Mesenchymal stem cell (in vitro differentiated cells and primary cell): ENCODE results near the gene SNCAIP.

ENCODE experiments used
- DNase-seq: peaks from one replicate; pipeline ENCODE4 v3.0.0-alpha.2; 2013
- H2AFZ ChIP-seq: one replicate; pipeline ENCODE4 v1.6.1; 2013; ENCODE audit warnings: low read depth, mild to moderate bottlenecking, control low read depth, inconsistent platforms, low read length, moderate library complexity
- H2AK5ac ChIP-seq: 2 replicates; pipeline ENCODE4 v1.6.1; 2013; ENCODE audit warnings: low read length, moderate library complexity, mild to moderate bottlenecking, inconsistent platforms; ENCODE audit not compliant: severe bottlenecking
- H2BK120ac ChIP-seq: one replicate; pipeline ENCODE4 v1.6.1; 2013; ENCODE audit warnings: low read depth, mild to moderate bottlenecking, inconsistent platforms, low read length, moderate library complexity
- H2BK12ac ChIP-seq, 2 experiments: one replicate each; pipeline ENCODE4 v1.6.1; 2013; ENCODE audit warnings: inconsistent platforms in 2 of 2, low read length in 2 of 2, mild to moderate bottlenecking in 2 of 2, moderate library complexity in 2 of 2, control low read depth in 1 of 2
- H2BK15ac ChIP-seq: one replicate; pipeline ENCODE4 v1.6.1; 2013; ENCODE audit warnings: mild to moderate bottlenecking, low read depth, inconsistent platforms; ENCODE audit not compliant: poor library complexity, severe bottlenecking
- H2BK5ac ChIP-seq: 2 replicates; pipeline ENCODE4 v1.6.1; 2013; ENCODE audit warnings: low read depth, mild to moderate bottlenecking, low read length, control low read depth, inconsistent platforms; ENCODE audit not compliant: poor library complexity, severe bottlenecking
- H3K14ac ChIP-seq, 2 experiments: one replicate each; pipeline ENCODE4 v1.6.1; 2013; ENCODE audit warnings: inconsistent platforms in 2 of 2, low read length in 2 of 2, control low read depth in 1 of 2, mild to moderate bottlenecking in 1 of 2, moderate library complexity in 1 of 2
- H3K18ac ChIP-seq, 2 experiments: one replicate each; pipeline ENCODE4 v1.6.1; 2013; ENCODE audit warnings: inconsistent platforms in 2 of 2, low read length in 2 of 2, control low read depth in 1 of 2, low read depth in 1 of 2, mild to moderate bottlenecking in 1 of 2
- H3K23ac ChIP-seq, 2 experiments: one replicate each; pipeline ENCODE4 v1.6.1; 2013; ENCODE audit warnings: inconsistent platforms in 2 of 2, low read length in 2 of 2, mild to moderate bottlenecking in 2 of 2, moderate library complexity in 2 of 2, control low read depth in 1 of 2
- H3K27ac ChIP-seq: 2 replicates; pipeline ENCODE4 v1.5.1; 2013; ENCODE audit warnings: mild to moderate bottlenecking, moderate library complexity, low read length, control low read depth, inconsistent platforms; ENCODE audit not compliant: poor library complexity, severe bottlenecking
- H3K27me3 ChIP-seq, 2 experiments: 2 replicates each; pipeline versions ENCODE4 v1.6.1 to v1.7.0; 2013; ENCODE audit warnings: low read length in 2 of 2, mild to moderate bottlenecking in 2 of 2, moderate library complexity in 2 of 2, control low read depth in 1 of 2, inconsistent platforms in 1 of 2; ENCODE audit not compliant: control insufficient read depth in 1 of 2, insufficient read depth in 1 of 2
- H3K36me3 ChIP-seq, 2 experiments: 2 replicates each; pipeline versions ENCODE4 v1.6.1 to v1.7.0; 2013; ENCODE audit warnings: low read length in 2 of 2, control low read depth in 1 of 2, inconsistent platforms in 1 of 2, low read depth in 1 of 2, mild to moderate bottlenecking in 1 of 2; ENCODE audit not compliant: insufficient read depth in 2 of 2, control insufficient read depth in 1 of 2
- H3K4ac ChIP-seq, 2 experiments: one replicate each; pipeline ENCODE4 v1.6.1; 2013; ENCODE audit warnings: inconsistent platforms in 2 of 2, low read length in 2 of 2, mild to moderate bottlenecking in 2 of 2, moderate library complexity in 2 of 2, control low read depth in 1 of 2, low read depth in 1 of 2
- H3K4me1 ChIP-seq: 2 replicates; pipeline ENCODE4 v1.6.1; 2013; ENCODE audit warnings: low read depth, low read length, control low read depth; ENCODE audit not compliant: control insufficient read depth, insufficient read depth
- H3K4me2 ChIP-seq: 2 replicates; pipeline ENCODE4 v1.6.1; 2013; ENCODE audit warnings: low read length, mild to moderate bottlenecking, inconsistent platforms; ENCODE audit not compliant: poor library complexity, severe bottlenecking
- H3K4me3 ChIP-seq, 2 experiments: 2 replicates each; pipeline versions ENCODE4 v1.5.1 to v1.7.0; 2013; ENCODE audit warnings: low read length in 2 of 2, mild to moderate bottlenecking in 2 of 2, control low read depth in 1 of 2, low read depth in 1 of 2; ENCODE audit not compliant: insufficient read depth in 1 of 2
- H3K79me1 ChIP-seq: replicated peaks from 2 replicates; pipeline ENCODE4 v1.6.1; 2013; ENCODE audit warnings: mild to moderate bottlenecking, control low read depth, low read length, inconsistent platforms; ENCODE audit not compliant: poor library complexity, severe bottlenecking
- H3K9ac ChIP-seq: 2 replicates; pipeline ENCODE4 v1.7.0; 2013; ENCODE audit warnings: mild to moderate bottlenecking, low read length, moderate library complexity
- H3K9me3 ChIP-seq: 2 replicates; pipeline ENCODE4 v1.7.0; 2013; ENCODE audit warnings: mild to moderate bottlenecking, low read length; ENCODE audit not compliant: control insufficient read depth
- H4K8ac ChIP-seq: one replicate; pipeline ENCODE4 v1.6.1; 2013; ENCODE audit warnings: inconsistent platforms, mild to moderate bottlenecking, low read length, moderate library complexity
- H4K91ac ChIP-seq: one replicate; pipeline ENCODE4 v1.6.1; 2013; ENCODE audit warnings: mild to moderate bottlenecking, low read length, inconsistent platforms
- WGBS: methylation state at CpG from one replicate; pipeline ENCODE4 v1.1.7; 2013; ENCODE audit warnings: mixed read lengths; 5-methylcytosine and 5-hydroxymethylcytosine counted together

Gene SNCAIP

GRCh38 chr5:122406181-122406580 is 94.1 kb downstream of the SNCAIP start:
- 96% methylated on average over 4 of the region's 5 CpGs for WGBS
- H3K4me1 ChIP-seq: no peaks in the 10 kb centered on the region

GRCh38 chr5:122408592-122409224 is 96.7 kb downstream of the SNCAIP start:
- no peak overlapping the region for H2BK5ac ChIP-seq
- no peak overlapping the region for H4K91ac ChIP-seq
- no peaks in the 10 kb centered on the region for H3K9me3 ChIP-seq
- no peak overlapping the region for H2BK12ac ChIP-seq
- no peak for DNase-seq
- H2AFZ ChIP-seq: no peak overlapping the region
- H3K27me3 ChIP-seq: peaks cover 0 to 6% of the 10 kb centered on the region in 2 experiments
- no peak overlapping the region for H3K27ac ChIP-seq
- no peak overlapping the region for H3K4me2 ChIP-seq
- H3K9ac ChIP-seq: no peak overlapping the region
- H3K79me1 ChIP-seq: no peaks in the 10 kb centered on the region
- WGBS: no CpG with 5 or more reads among the region's 1 CpG
- H3K4ac ChIP-seq: no peak overlapping the region
- H3K36me3 ChIP-seq: no peaks in the 10 kb centered on the region
- H2BK15ac ChIP-seq: no peak overlapping the region
- no peak overlapping the region for H3K4me3 ChIP-seq
- H4K8ac ChIP-seq: no peak overlapping the region
- no peak overlapping the region for H2BK120ac ChIP-seq
- no peak overlapping the region for H3K18ac ChIP-seq
- no peak overlapping the region for H3K23ac ChIP-seq
- no peak overlapping the region for H3K14ac ChIP-seq
- H3K4me1 ChIP-seq: no peaks in the 10 kb centered on the region
- no peak overlapping the region for H2AK5ac ChIP-seq

More at GRCh38 chr5:122406181-122406580, 94.1 kb downstream of the SNCAIP start:
- DNase-seq: no peak
- Histone ChIP-seq H2BK15ac (no peak overlapping the region), H2BK12ac (no peak overlapping the region), H3K36me3 (no peaks in the 10 kb centered on the region), H3K18ac (no peak overlapping the region), H2BK5ac (no peak overlapping the region), H2AK5ac (no peak overlapping the region), H2AFZ (no peak overlapping the region), H3K23ac (no peak overlapping the region), H2BK120ac (no peak overlapping the region), H3K9ac (no peak overlapping the region), H3K4ac (no peak overlapping the region), H3K4me2 (no peak overlapping the region), H3K27ac (no peak overlapping the region), H3K9me3 (no peaks in the 10 kb centered on the region), H3K79me1 (no peaks in the 10 kb centered on the region), H3K4me3 (no peak overlapping the region), H4K91ac (no peak overlapping the region), H4K8ac (no peak overlapping the region), H3K27me3 (no peaks in the 10 kb centered on the region), H3K14ac (no peak overlapping the region)

GRCh38 chr5:122412966-122413365 is 100.9 kb downstream of the SNCAIP start:
- H3K27ac ChIP-seq: no peak overlapping the region
- no peak overlapping the region for H2BK15ac ChIP-seq
- H2AFZ ChIP-seq: no peak overlapping the region
- H4K91ac ChIP-seq: no peak overlapping the region
- H3K27me3 ChIP-seq: peaks cover 0 to 17% of the 10 kb centered on the region in 2 experiments
- no peak overlapping the region for H3K14ac ChIP-seq
- no peaks in the 10 kb centered on the region for H3K9me3 ChIP-seq
- H2BK12ac ChIP-seq: no peak overlapping the region
- no peak overlapping the region for H3K23ac ChIP-seq
- no peak overlapping the region for H3K4me2 ChIP-seq
- H3K79me1 ChIP-seq: no peaks in the 10 kb centered on the region
- no peak overlapping the region for H2AK5ac ChIP-seq
- H3K9ac ChIP-seq: no peak overlapping the region
- no peak overlapping the region for H3K4me3 ChIP-seq
- H3K4me1 ChIP-seq: no peaks in the 10 kb centered on the region
- no peak overlapping the region for H3K4ac ChIP-seq
- H2BK120ac ChIP-seq: no peak overlapping the region
- H3K18ac ChIP-seq: no peak overlapping the region
- H2BK5ac ChIP-seq: no peak overlapping the region
- no peak overlapping the region for H4K8ac ChIP-seq
- no peaks in the 10 kb centered on the region for H3K36me3 ChIP-seq
- no peak for DNase-seq

GRCh38 chr5:122413722-122414121 is 101.7 kb downstream of the SNCAIP start:
- Histone ChIP-seq H2BK5ac (no peak overlapping the region), H3K9me3 (no peaks in the 10 kb centered on the region), H3K27me3 (peaks cover 0 to 17% of the 10 kb centered on the region in 2 experiments), H3K23ac (no peak overlapping the region), H4K91ac (no peak overlapping the region), H2AFZ (no peak overlapping the region), H3K27ac (no peak overlapping the region), H2AK5ac (no peak overlapping the region), H3K4me1 (no peaks in the 10 kb centered on the region), H3K4me2 (no peak overlapping the region), H3K14ac (no peak overlapping the region), H3K4me3 (no peak overlapping the region), H2BK12ac (no peak overlapping the region), H2BK15ac (no peak overlapping the region), H3K79me1 (no peaks in the 10 kb centered on the region), H3K9ac (no peak overlapping the region), H3K4ac (no peak overlapping the region), H2BK120ac (no peak overlapping the region), H4K8ac (no peak overlapping the region), H3K18ac (no peak overlapping the region), H3K36me3 (no peaks in the 10 kb centered on the region)
- WGBS: no CpG with 5 or more reads among the region's 3 CpGs
- no peak for DNase-seq
